ENCODE measurements around the gene GNG14. TPM values are rescaled to one million over a fixed set of nuclear protein-coding genes. Genes with fewer than 3 reads are reported as not detected.
"Not testable (repeated sequence)": the region's sequence is repeated elsewhere in the genome, so short reads cannot be mapped to it uniquely, and the experiment has no call there.

The GNG14 gene
- not detected for total RNA-seq

GRCh38 chr19:12687496-12688196, at the start of gene GNG14:
GNG14 (plus strand) TSS chr19:12687998; CDS start chr19:12688049, 51 bp downstream.
- Mint-ChIP-seq H3K36me3 (ENCODE audit: insufficient read depth in 2 of 2) (no peaks in the 10 kb centered on the region), H3K4me3 (no peak within 1 kb of the TSS), H3K27ac (no peak within 1 kb of the TSS), H3K9me3 (no peaks in the 10 kb centered on the region), H3K4me1 (ENCODE audit: low read depth) (peaks cover 5% of the 10 kb centered on the region), H3K27me3 (ENCODE audit: low read depth) (no peaks in the 10 kb centered on the region)
- no peak for ATAC-seq (replicated peaks in 1 of 2)
- no peak for DNase-seq

GRCh38 chr19:12638611-12639182, 49.1 kb upstream of the GNG14 start:
- Mint-ChIP-seq H3K9me3 (no peaks in the 10 kb centered on the region), H3K27me3 (ENCODE audit: low read depth) (no peaks in the 10 kb centered on the region), H3K4me1 (ENCODE audit: low read depth) (peaks cover 22% of the 10 kb centered on the region), H3K27ac (no peak overlapping the region), H3K4me3 (no peak overlapping the region), H3K36me3 (ENCODE audit: insufficient read depth in 2 of 2) (peaks cover 0 to 7% of the 10 kb centered on the region in 2 donors)
- no peak for ATAC-seq (replicated peaks in 1 of 2)
- DNase-seq, result no peak

GRCh38 chr19:12639901-12640613, 47.7 kb upstream of the GNG14 start:
- Mint-ChIP-seq H3K27me3 (ENCODE audit: low read depth) (no peaks in the 10 kb centered on the region), H3K4me1 (ENCODE audit: low read depth) (peaks cover 20% of the 10 kb centered on the region), H3K27ac (peak overlapping the region; percentile 3)

DNA sequence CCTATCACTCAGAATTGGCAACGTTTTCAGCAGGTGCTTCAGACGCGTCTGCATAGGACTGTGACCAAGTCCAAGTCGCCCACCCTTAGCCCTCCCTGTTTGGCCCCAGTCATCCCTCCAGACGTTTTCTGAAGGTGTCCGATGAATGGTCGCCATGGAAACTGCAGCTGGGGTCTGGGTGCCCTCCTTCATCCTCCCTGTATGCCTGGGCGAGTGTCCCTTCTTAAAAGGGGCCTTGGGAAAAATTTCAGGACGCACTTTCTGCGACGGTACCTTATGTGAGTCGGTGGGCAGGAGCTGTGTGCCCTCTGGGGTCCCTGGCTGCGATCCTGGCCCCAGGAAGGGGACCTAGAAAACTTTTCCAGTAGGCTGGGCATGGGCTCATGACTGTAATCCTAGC, 46.3 kb upstream of the GNG14 start:
- peaks cover 17% of the 10 kb centered on the region for H3K4me1 Mint-ChIP-seq (ENCODE audit: low read depth)
- no peak overlapping the region for H3K27ac Mint-ChIP-seq
- H3K36me3 Mint-ChIP-seq (ENCODE audit: insufficient read depth in 2 of 2), result peaks cover 0 to 1% of the 10 kb centered on the region in 2 donors
- no peak for DNase-seq
- no peak for ATAC-seq (replicated peaks in 1 of 2)
- H3K4me3 Mint-ChIP-seq, result no peak overlapping the region
- H3K27me3 Mint-ChIP-seq (ENCODE audit: low read depth), result no peaks in the 10 kb centered on the region
- no peaks in the 10 kb centered on the region for H3K9me3 Mint-ChIP-seq

More at GRCh38 chr19:12639901-12640613, 47.7 kb upstream of the GNG14 start:
- peak; percentile 90 for DNase-seq
- peak overlapping the region; percentile 49 to 66 for H3K4me3 Mint-ChIP-seq
- no peaks in the 10 kb centered on the region for H3K9me3 Mint-ChIP-seq
- peak; percentile 92 to 96 for ATAC-seq (replicated peaks in 1 of 2)
- peaks cover 0 to 3% of the 10 kb centered on the region in 2 donors for H3K36me3 Mint-ChIP-seq (ENCODE audit: insufficient read depth in 2 of 2)

DNA sequence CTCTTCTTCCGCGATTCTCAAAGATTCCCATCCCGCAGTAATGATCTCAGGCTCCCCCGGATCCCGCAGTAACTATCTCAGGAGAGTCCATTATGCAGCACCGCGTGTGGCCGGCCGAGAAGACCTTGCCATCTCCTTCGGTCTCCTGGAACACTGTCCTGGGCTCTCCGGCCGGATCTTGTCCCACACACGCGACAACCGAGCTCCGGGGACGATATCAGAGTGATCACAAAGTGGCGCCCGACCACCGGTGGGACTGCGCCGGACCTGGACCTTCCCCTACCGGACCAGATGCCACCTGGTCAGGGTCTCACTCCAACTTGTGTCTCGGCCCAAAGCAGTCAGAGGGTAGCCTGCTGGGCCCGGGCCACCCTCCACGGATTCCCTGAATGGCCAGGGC, 45.3 kb upstream of the GNG14 start:
- H3K36me3 Mint-ChIP-seq (ENCODE audit: insufficient read depth in 2 of 2), result peaks cover 0 to 2% of the 10 kb centered on the region in 2 donors

DNA sequence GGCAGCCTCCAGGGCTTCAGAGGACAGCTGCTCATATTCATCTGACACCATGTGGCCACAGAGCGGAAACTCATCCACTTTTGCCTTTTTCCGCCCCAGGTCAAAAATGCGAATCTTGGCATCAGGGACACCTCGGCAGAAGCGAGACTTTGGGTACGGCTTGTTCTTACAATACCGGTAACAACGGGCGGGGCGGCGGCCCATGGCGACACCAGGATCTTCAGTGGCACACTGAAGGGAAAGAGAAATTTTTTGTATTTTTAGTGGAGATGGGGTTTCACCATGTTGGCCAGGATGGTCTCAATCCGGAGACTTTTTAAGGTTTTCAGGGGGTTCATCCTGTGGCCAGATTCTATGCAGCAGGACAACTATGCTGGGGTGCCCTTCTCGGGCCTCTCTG, 44.1 kb upstream of the GNG14 start:
- ATAC-seq (replicated peaks in 1 of 2); H3K27ac Mint-ChIP-seq; H3K36me3 Mint-ChIP-seq (ENCODE audit: insufficient read depth in 2 of 2); H3K27me3 Mint-ChIP-seq (ENCODE audit: low read depth); H3K4me3 Mint-ChIP-seq; DNase-seq; H3K9me3 Mint-ChIP-seq: not testable (repeated sequence)
- peaks cover 17% of the 10 kb centered on the region for H3K4me1 Mint-ChIP-seq (ENCODE audit: low read depth)

More for the DNA sequence above, 45.3 kb upstream of the GNG14 start:
- no peak overlapping the region for H3K27ac Mint-ChIP-seq
- DNase-seq, result no peak
- ATAC-seq (replicated peaks in 1 of 2), result no peak
- no peaks in the 10 kb centered on the region for H3K27me3 Mint-ChIP-seq (ENCODE audit: low read depth)
- H3K4me1 Mint-ChIP-seq (ENCODE audit: low read depth), result peaks cover 17% of the 10 kb centered on the region
- no peak overlapping the region for H3K4me3 Mint-ChIP-seq
- no peaks in the 10 kb centered on the region for H3K9me3 Mint-ChIP-seq

- Mint-ChIP-seq H3K27me3 (ENCODE audit: low read depth) (no peaks in the 10 kb centered on the region), H3K9me3 (no peaks in the 10 kb centered on the region), H3K4me3 (no peak overlapping the region), H3K4me1 (ENCODE audit: low read depth) (no peaks in the 10 kb centered on the region), H3K36me3 (ENCODE audit: insufficient read depth in 2 of 2) (peaks cover 0 to 8% of the 10 kb centered on the region in 2 donors), H3K27ac (no peak overlapping the region)
- ATAC-seq (replicated peaks in 1 of 2) (no peak), DNase-seq (no peak)
Observed at GRCh38 chr19:12646551-12646950, 41.2 kb upstream of the GNG14 start.

GRCh38 chr19:12647047-12647446, 40.8 kb upstream of the GNG14 start:
- H3K36me3 Mint-ChIP-seq (ENCODE audit: insufficient read depth in 2 of 2), result peaks cover 0 to 10% of the 10 kb centered on the region in 2 donors
- DNase-seq (no peak), ATAC-seq (replicated peaks in 1 of 2) (peak in 1 of 2 donors; percentile 7)
- no peak overlapping the region for H3K27ac Mint-ChIP-seq
- H3K4me1 Mint-ChIP-seq (ENCODE audit: low read depth), result no peaks in the 10 kb centered on the region
- H3K9me3 Mint-ChIP-seq, result no peaks in the 10 kb centered on the region
- no peaks in the 10 kb centered on the region for H3K27me3 Mint-ChIP-seq (ENCODE audit: low read depth)
- no peak overlapping the region for H3K4me3 Mint-ChIP-seq

GRCh38 chr19:12647490-12648071, 40.2 kb upstream of the GNG14 start:
- peak in 1 of 2 donors; percentile 46 for DNase-seq
- ATAC-seq (replicated peaks in 1 of 2), result peak; percentile 58 to 62
- H3K4me3 Mint-ChIP-seq, result peak overlapping the region in 1 of 2 donors; percentile 46
- H3K27ac Mint-ChIP-seq, result no peak overlapping the region
- H3K9me3 Mint-ChIP-seq, result no peaks in the 10 kb centered on the region
- peaks cover 0 to 10% of the 10 kb centered on the region in 2 donors for H3K36me3 Mint-ChIP-seq (ENCODE audit: insufficient read depth in 2 of 2)
- H3K27me3 Mint-ChIP-seq (ENCODE audit: low read depth), result no peaks in the 10 kb centered on the region
- H3K4me1 Mint-ChIP-seq (ENCODE audit: low read depth), result no peaks in the 10 kb centered on the region

GRCh38 chr19:12648088-12648487, 39.7 kb upstream of the GNG14 start:
- no peak overlapping the region for H3K4me3 Mint-ChIP-seq
- no peaks in the 10 kb centered on the region for H3K9me3 Mint-ChIP-seq
- no peaks in the 10 kb centered on the region for H3K4me1 Mint-ChIP-seq (ENCODE audit: low read depth)
- DNase-seq, result no peak
- no peak overlapping the region for H3K27ac Mint-ChIP-seq
- ATAC-seq (replicated peaks in 1 of 2), result no peak
- H3K36me3 Mint-ChIP-seq (ENCODE audit: insufficient read depth in 2 of 2), result peaks cover 0 to 10% of the 10 kb centered on the region in 2 donors
- no peaks in the 10 kb centered on the region for H3K27me3 Mint-ChIP-seq (ENCODE audit: low read depth)

DNA sequence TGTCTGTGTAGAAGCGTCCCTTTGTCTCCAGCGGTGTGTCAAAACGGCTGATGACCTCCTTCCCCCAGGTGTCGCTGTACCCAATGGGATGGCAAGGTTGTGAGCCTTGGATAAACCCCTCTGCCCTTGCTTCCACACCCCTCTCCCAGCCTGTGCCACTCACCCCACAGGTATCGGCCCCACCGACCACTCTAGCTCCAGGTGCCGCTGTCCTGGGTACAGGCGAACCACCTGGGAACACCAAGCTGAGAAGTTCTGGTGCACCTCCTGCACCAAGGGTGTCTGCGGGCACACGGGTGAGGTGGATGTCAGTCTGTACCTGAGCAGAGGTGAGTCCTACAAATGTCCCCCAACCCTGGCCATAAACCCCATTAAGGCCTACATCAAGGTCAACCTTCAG, 37.9 kb upstream of the GNG14 start:
- Mint-ChIP-seq H3K36me3 (ENCODE audit: insufficient read depth in 2 of 2) (peaks cover 0 to 14% of the 10 kb centered on the region in 2 donors), H3K4me1 (ENCODE audit: low read depth) (no peaks in the 10 kb centered on the region), H3K27ac (no peak overlapping the region), H3K9me3 (no peaks in the 10 kb centered on the region), H3K27me3 (ENCODE audit: low read depth) (no peaks in the 10 kb centered on the region), H3K4me3 (no peak overlapping the region)
- ATAC-seq (replicated peaks in 1 of 2) (no peak), DNase-seq (no peak)

GRCh38 chr19:12652219-12652618, 35.6 kb upstream of the GNG14 start:
- H3K4me3 Mint-ChIP-seq, result no peak overlapping the region
- ATAC-seq (replicated peaks in 1 of 2) (no peak), DNase-seq (no peak)
- H3K27me3 Mint-ChIP-seq (ENCODE audit: low read depth), result no peaks in the 10 kb centered on the region
- H3K9me3 Mint-ChIP-seq, result no peaks in the 10 kb centered on the region
- H3K4me1 Mint-ChIP-seq (ENCODE audit: low read depth), result no peaks in the 10 kb centered on the region
- H3K36me3 Mint-ChIP-seq (ENCODE audit: insufficient read depth in 2 of 2), result peaks cover 4 to 29% of the 10 kb centered on the region in 2 donors
- no peak overlapping the region for H3K27ac Mint-ChIP-seq

DNA sequence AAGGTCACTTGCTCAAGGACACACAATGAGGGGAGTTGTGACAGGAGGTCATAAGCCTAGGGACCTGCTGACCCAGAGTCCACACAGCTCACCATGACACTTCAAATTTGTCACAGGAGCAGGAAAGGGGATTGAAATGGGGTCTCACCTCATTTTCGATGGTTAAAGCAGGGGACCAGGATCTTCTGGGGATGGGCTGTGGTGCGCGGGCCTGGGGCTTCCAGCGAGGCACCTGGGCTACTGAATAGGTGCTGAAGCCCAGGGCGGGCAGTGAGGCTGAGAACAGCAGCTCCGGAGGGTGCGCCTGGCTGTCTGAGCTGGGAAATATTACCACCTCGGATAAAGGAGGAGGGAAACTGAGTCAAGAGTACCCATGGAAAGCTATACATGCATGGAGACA, 32.3 kb upstream of the GNG14 start:
- no peaks in the 10 kb centered on the region for H3K9me3 Mint-ChIP-seq
- no peak overlapping the region for H3K27ac Mint-ChIP-seq
- H3K4me3 Mint-ChIP-seq, result no peak overlapping the region
- H3K36me3 Mint-ChIP-seq (ENCODE audit: insufficient read depth in 2 of 2), result peaks cover 11 to 31% of the 10 kb centered on the region in 2 donors
- H3K27me3 Mint-ChIP-seq (ENCODE audit: low read depth), result no peaks in the 10 kb centered on the region
- ATAC-seq (replicated peaks in 1 of 2) (no peak), DNase-seq (no peak)
- H3K4me1 Mint-ChIP-seq (ENCODE audit: low read depth), result no peaks in the 10 kb centered on the region

Data from activated T-cell treated with anti-CD3 and anti-CD28 coated beads, Interleukin-2, amount 50 U/mL, for 72 hours (primary cell).